Measurements from ENCODE around the gene ASIC4. TPM values are rescaled to one million over a fixed set of nuclear protein-coding genes. Genes with fewer than 3 reads are reported as not detected.

ASIC4 gene
- total and polyA plus RNA-seq, 2 of the 4 experiments (the other 2 are of a cell fraction), result 0.10 TPM; not detected in 1

GRCh38 chr2:219548990-219549389 lies 34.7 kb downstream of the ASIC4 start:
- 90% methylated on average over 8 of the region's 18 CpGs; no CpG with 5 or more reads in 1 of the 2 experiments for WGBS, 2 experiments (ENCODE audit: extremely low coverage in 2 of 2, insufficient read length in 1 of 2)
- Histone ChIP-seq H3K56ac (ENCODE audit: extremely low read depth, insufficient read depth, low read length) (no peak overlapping the region), H2BK20ac (ENCODE audit: low read depth, low read length) (no peak overlapping the region), H3K4me3 (ENCODE audit: insufficient read depth, low read depth, low read length) (no peak overlapping the region), H4K5ac (ENCODE audit: low read depth, low read length) (no peak overlapping the region), H2BK120ac (ENCODE audit: low read depth, low read length) (no peak overlapping the region), H2BK5ac (ENCODE audit: low read depth, low read length, poor library complexity, severe bottlenecking) (no peak overlapping the region), H3K27me3 (ENCODE audit: control insufficient read depth, insufficient read depth, low read length) (no peaks in the 10 kb centered on the region), H4K8ac (ENCODE audit: low read depth in 2 of 2, low read length in 2 of 2) (no peak overlapping the region), H4K91ac (ENCODE audit: insufficient read depth, low read depth, low read length) (no peak overlapping the region), H3K14ac (replicated peaks; ENCODE audit: low read depth, low read length) (no peak overlapping the region), H2AK9ac (replicated peaks; ENCODE audit: low read depth, low read length, poor library complexity) (no peak overlapping the region), H2BK15ac (ENCODE audit: low read depth, low read length) (no peak overlapping the region), H3K79me1 (ENCODE audit: low read depth in 1 of 2, low read length in 2 of 2) (no peaks in the 10 kb centered on the region), H2AK5ac (ENCODE audit: low read depth, low read length) (no peak overlapping the region), H3K9ac (ENCODE audit: low read depth, low read length) (no peak overlapping the region), H3K9me1 (ENCODE audit: insufficient read depth, low read length) (no peaks in the 10 kb centered on the region; the same call in 1 of the 2 replicates), H3K36me3 (ENCODE audit: control insufficient read depth, insufficient read depth, low read length) (no peaks in the 10 kb centered on the region), H4K20me1 (ENCODE audit: insufficient read depth, low read length) (no peaks in the 10 kb centered on the region; the same call in 1 of the 2 replicates), H3K23ac (ENCODE audit: low read depth, low read length) (no peak overlapping the region), H3K9me3 (ENCODE audit: control insufficient read depth, insufficient read depth, low read length) (no peaks in the 10 kb centered on the region), H3K4me1 (ENCODE audit: control insufficient read depth, insufficient read depth, low read length) (peaks cover 8% of the 10 kb centered on the region; the same call in 1 of the 2 replicates), H3K4ac (ENCODE audit: low read depth, low read length) (no peak overlapping the region), H2AFZ (replicated peaks; ENCODE audit: low read length, poor library complexity) (no peak overlapping the region), H3K27ac (ENCODE audit: insufficient read depth, low read length) (no peak overlapping the region), H3K18ac (ENCODE audit: low read depth, low read length) (no peak overlapping the region), H3K4me2 (ENCODE audit: low read depth, low read length) (no peak overlapping the region)
- dilution Hi-C loops (cut with HindIII; ENCODE audit: low sequenced_read_pairs, unreplicated experiment), result no loop called here
- BruUV-seq (replicated peaks), result no TSS peak
- POLR2A ChIA-PET (ENCODE audit: unreplicated experiment), result no interaction called here
- CTCF ChIA-PET, result interaction anchor here (0.6 to 2.7 kb wide), 2 partner anchors 11 to 126 kb away, joined by 3 to 10 read pairs; no protein-coding TSS in a partner anchor
- ATAC-seq (ENCODE audit: low read depth) (no peak), DNase-seq (no peak)
- in situ Hi-C loops (cut with MboI; ENCODE audit: low sequenced_read_pairs), result no loop called here
- TF ChIP-seq RCOR1 (IDR thresholded peaks at IDR 0.05; ENCODE audit: insufficient replicate concordance, low read length), result no peak
- TF ChIP-seq CEBPB (IDR thresholded peaks at IDR 0.05; ENCODE audit: low read depth, low read length), result no peak
- intact Hi-C loops (cut with micrococcal nuclease), result no loop called here
